ENCODE data around the gene RPTOR. TPM values are rescaled to one million over a fixed set of nuclear protein-coding genes. Genes with fewer than 3 reads are reported as not detected.
"Not testable (repeated sequence)": the region's sequence is repeated elsewhere in the genome, so short reads cannot be mapped to it uniquely, and the experiment has no call there.

Gene RPTOR
- total RNA-seq, 1 donor: 27.9 TPM

DNA sequence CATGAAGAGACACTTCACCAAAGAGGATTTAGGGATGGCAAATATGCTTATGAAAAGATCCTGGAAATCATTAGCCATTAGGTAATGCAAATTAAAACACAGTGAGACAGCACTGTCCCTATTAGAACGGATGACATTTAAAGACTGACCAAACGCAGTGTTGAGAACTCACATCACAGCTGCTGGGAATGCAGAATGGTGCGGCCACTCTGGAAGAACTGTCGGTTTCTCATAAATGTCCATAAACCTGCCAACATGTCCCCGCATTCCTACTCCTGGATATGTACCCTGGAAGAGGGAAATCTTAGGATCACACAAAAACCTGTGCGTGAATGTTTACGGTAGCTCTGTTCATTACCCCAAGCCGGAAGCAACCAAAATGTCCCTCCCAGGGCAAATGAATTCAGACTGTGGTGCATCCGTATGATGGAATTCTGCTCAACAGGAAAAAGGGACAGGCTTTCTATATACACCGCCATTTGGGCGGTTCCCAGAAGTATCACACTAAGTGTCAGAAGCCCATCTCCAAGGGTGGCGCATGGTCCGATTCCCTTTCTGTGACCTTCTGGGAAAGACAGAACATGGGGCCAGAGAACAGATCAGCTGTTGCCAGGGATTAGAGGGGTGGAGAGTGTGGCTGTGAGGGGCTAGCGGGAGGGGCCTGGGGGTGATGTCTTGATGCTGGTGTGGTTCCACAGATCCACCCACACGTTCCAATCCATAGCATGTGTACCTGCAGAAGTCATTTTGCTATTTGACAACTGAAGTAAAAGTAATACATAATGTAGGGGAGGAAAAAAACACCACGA lies 249.8 kb downstream of the RPTOR start:
- H3K27ac ChIP-seq (ENCODE audit: low read depth, low read length): peak overlapping the region; percentile 34
- no peak for DNase-seq (ENCODE audit: insufficient read length, low spot score, missing footprints)
- no peaks in the 10 kb centered on the region for H3K36me3 ChIP-seq (ENCODE audit: insufficient read depth, low read length)
- H3K4me1 ChIP-seq (ENCODE audit: insufficient read depth, low read length): peaks cover 41% of the 10 kb centered on the region
- no peak overlapping the region for H3K4me3 ChIP-seq (ENCODE audit: insufficient read depth, low read length)
- H2AFZ ChIP-seq (ENCODE audit: low read length): no peak overlapping the region
- peaks cover 6% of the 10 kb centered on the region for H3K79me2 ChIP-seq (ENCODE audit: insufficient read depth, low read length)
- H3K27me3 ChIP-seq (ENCODE audit: insufficient read depth, low read length): no peaks in the 10 kb centered on the region
- TF ChIP-seq, protein P1, sequence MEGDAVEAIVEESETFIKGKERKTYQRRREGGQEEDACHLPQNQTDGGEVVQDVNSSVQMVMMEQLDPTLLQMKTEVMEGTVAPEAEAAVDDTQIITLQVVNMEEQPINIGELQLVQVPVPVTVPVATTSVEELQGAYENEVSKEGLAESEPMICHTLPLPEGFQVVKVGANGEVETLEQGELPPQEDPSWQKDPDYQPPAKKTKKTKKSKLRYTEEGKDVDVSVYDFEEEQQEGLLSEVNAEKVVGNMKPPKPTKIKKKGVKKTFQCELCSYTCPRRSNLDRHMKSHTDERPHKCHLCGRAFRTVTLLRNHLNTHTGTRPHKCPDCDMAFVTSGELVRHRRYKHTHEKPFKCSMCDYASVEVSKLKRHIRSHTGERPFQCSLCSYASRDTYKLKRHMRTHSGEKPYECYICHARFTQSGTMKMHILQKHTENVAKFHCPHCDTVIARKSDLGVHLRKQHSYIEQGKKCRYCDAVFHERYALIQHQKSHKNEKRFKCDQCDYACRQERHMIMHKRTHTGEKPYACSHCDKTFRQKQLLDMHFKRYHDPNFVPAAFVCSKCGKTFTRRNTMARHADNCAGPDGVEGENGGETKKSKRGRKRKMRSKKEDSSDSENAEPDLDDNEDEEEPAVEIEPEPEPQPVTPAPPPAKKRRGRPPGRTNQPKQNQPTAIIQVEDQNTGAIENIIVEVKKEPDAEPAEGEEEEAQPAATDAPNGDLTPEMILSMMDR (IDR thresholded peaks at IDR 0.05; ENCODE audit: extremely low read depth, low read depth, low read length): no peak
- H3K4me2 ChIP-seq (ENCODE audit: insufficient read depth, low read length): no peak overlapping the region
- no peaks in the 10 kb centered on the region for H3K9me3 ChIP-seq (ENCODE audit: low read depth, low read length)
- no peaks in the 10 kb centered on the region for H4K20me1 ChIP-seq (ENCODE audit: insufficient read depth, low read length)

DNA sequence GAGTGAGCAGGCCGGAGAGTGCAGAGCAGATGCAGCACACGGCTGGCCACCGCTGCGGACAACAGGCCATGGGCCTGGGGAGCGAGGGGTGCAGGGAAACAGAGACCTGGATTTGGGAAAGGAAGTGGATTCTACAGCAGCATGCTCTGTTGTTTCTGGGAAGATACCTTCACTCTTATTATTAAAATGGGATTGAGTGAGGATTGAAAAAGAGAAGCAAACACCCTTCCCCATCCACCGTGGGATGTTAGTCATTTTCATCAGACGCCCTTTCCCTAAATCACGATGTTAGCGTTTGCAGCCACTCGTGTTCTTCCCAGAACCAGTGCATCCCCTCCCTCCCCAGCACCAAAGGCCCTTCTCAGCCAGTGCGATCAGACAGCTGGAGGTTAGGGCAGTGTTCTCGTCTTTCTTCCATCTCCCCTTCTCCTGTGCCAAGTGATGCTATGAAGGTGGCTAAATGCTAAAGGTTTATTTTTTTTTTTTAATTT lies 250.5 kb downstream of the RPTOR start:
- DNase-seq (ENCODE audit: insufficient read length, low spot score, missing footprints): no peak
- Histone ChIP-seq H3K79me2 (ENCODE audit: insufficient read depth, low read length) (peaks cover 6% of the 10 kb centered on the region), H3K36me3 (ENCODE audit: insufficient read depth, low read length) (no peaks in the 10 kb centered on the region), H3K4me2 (ENCODE audit: insufficient read depth, low read length) (no peak overlapping the region), H3K9me3 (ENCODE audit: low read depth, low read length) (no peaks in the 10 kb centered on the region), H3K27ac (ENCODE audit: low read depth, low read length) (no peak overlapping the region), H3K4me3 (ENCODE audit: insufficient read depth, low read length) (no peak overlapping the region), H2AFZ (ENCODE audit: low read length) (no peak overlapping the region), H3K27me3 (ENCODE audit: insufficient read depth, low read length) (no peaks in the 10 kb centered on the region), H4K20me1 (ENCODE audit: insufficient read depth, low read length) (no peaks in the 10 kb centered on the region), H3K4me1 (ENCODE audit: insufficient read depth, low read length) (peaks cover 34% of the 10 kb centered on the region)
- TF ChIP-seq, protein P1 (IDR thresholded peaks at IDR 0.05; ENCODE audit: extremely low read depth, low read depth, low read length): no peak

DNA sequence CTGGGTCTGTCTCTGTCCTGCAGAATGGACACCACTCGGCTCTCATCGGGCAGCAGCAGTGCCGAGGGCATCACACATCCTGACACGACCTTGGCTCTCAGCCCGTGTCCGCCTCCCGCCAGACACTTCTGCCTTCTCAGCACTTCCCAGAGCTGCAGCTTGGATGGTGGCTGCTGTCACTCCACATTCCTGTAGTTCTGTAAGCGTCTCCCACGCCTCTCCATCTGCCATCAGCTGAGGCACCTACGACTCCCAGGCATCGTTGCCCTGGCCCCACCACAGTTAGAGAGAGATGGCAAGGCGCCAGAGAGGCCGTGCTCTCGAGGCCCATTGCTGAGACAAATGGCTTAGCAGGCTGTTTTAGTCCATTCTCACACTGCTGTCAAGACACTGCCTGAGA lies 251.1 kb downstream of the RPTOR start:
- Histone ChIP-seq H3K4me3 (ENCODE audit: insufficient read depth, low read length) (no peak overlapping the region), H3K27me3 (ENCODE audit: insufficient read depth, low read length) (no peaks in the 10 kb centered on the region), H3K4me1 (ENCODE audit: insufficient read depth, low read length) (peaks cover 28% of the 10 kb centered on the region), H3K9me3 (ENCODE audit: low read depth, low read length) (no peaks in the 10 kb centered on the region), H2AFZ (ENCODE audit: low read length) (no peak overlapping the region), H3K79me2 (ENCODE audit: insufficient read depth, low read length) (peaks cover 3% of the 10 kb centered on the region), H4K20me1 (ENCODE audit: insufficient read depth, low read length) (no peaks in the 10 kb centered on the region), H3K27ac (ENCODE audit: low read depth, low read length) (no peak overlapping the region), H3K36me3 (ENCODE audit: insufficient read depth, low read length) (no peaks in the 10 kb centered on the region), H3K4me2 (ENCODE audit: insufficient read depth, low read length) (no peak overlapping the region)
- TF ChIP-seq, protein P1 (IDR thresholded peaks at IDR 0.05; ENCODE audit: extremely low read depth, low read depth, low read length): no peak
- no peak for DNase-seq (ENCODE audit: insufficient read length, low spot score, missing footprints)

DNA sequence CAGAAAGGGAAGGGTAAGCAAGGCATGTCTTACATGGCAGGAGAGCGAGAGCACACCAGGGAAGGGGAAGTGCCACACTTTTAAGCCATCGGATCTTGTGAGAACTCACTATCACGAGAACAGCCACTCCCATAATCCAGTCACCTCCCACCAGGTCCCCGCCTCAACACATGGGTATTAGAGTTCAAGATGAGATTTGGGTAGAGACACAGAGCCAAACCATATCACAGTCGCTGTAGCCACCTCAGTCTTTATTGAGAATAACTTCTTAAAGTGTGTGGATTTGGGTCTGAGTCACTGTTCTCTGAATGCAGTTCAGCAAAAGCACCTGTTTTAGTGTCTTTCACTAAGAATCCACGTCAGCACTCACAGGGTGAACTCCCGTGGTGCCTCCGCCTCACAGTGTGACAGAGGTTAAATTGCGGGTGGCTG lies 251.8 kb downstream of the RPTOR start:
- no peak for DNase-seq (ENCODE audit: insufficient read length, low spot score, missing footprints)
- no peaks in the 10 kb centered on the region for H4K20me1 ChIP-seq (ENCODE audit: insufficient read depth, low read length)
- H3K4me3 ChIP-seq (ENCODE audit: insufficient read depth, low read length): no peak overlapping the region
- H3K9me3 ChIP-seq (ENCODE audit: low read depth, low read length): no peaks in the 10 kb centered on the region
- no peaks in the 10 kb centered on the region for H3K79me2 ChIP-seq (ENCODE audit: insufficient read depth, low read length)
- no peaks in the 10 kb centered on the region for H3K27me3 ChIP-seq (ENCODE audit: insufficient read depth, low read length)
- no peak overlapping the region for H2AFZ ChIP-seq (ENCODE audit: low read length)
- TF ChIP-seq, protein P1 (IDR thresholded peaks at IDR 0.05; ENCODE audit: extremely low read depth, low read depth, low read length): no peak
- H3K4me1 ChIP-seq (ENCODE audit: insufficient read depth, low read length): peaks cover 21% of the 10 kb centered on the region
- no peak overlapping the region for H3K4me2 ChIP-seq (ENCODE audit: insufficient read depth, low read length)
- H3K27ac ChIP-seq (ENCODE audit: low read depth, low read length): no peak overlapping the region
- H3K36me3 ChIP-seq (ENCODE audit: insufficient read depth, low read length): no peaks in the 10 kb centered on the region

DNA sequence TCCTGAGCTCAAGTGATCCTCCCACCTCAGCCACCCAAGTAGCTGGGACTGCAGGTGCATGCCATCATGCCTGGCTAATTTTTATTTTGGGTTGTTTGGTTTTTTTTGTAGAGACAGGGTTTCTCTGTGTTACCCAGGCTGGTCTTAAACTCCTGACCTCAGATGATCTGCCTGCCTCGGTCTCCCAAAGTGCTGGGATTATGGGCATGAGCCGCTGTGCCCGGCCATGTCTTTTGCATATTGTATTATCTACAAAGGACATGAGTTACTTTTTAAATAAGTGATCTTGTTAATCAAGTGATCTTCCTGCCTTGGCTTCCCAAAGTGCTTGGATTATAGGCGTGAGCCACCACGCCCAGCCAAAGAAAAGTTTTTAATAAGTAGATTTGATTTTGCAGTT lies 252.6 kb downstream of the RPTOR start:
- H4K20me1 ChIP-seq (ENCODE audit: insufficient read depth, low read length); H3K4me3 ChIP-seq (ENCODE audit: insufficient read depth, low read length); H3K4me2 ChIP-seq (ENCODE audit: insufficient read depth, low read length); DNase-seq (ENCODE audit: insufficient read length, low spot score, missing footprints); H3K27me3 ChIP-seq (ENCODE audit: insufficient read depth, low read length); H3K79me2 ChIP-seq (ENCODE audit: insufficient read depth, low read length); H3K36me3 ChIP-seq (ENCODE audit: insufficient read depth, low read length); H3K27ac ChIP-seq (ENCODE audit: low read depth, low read length); H3K9me3 ChIP-seq (ENCODE audit: low read depth, low read length); H2AFZ ChIP-seq (ENCODE audit: low read length): not testable (repeated sequence)
- peaks cover 14% of the 10 kb centered on the region for H3K4me1 ChIP-seq (ENCODE audit: insufficient read depth, low read length)
